BJ (cell line): ENCODE data around the gene OR5H6. TPM values are rescaled to one million over a fixed set of nuclear protein-coding genes. Genes with fewer than 3 reads are reported as not detected.

Experiments
- CTCF ChIA-PET: fragments of 350-600 bp; formaldehyde crosslinking; extraction: SDS; loops from one replicate; lab custom pipeline; 2021; ENCODE audit warnings: antibody characterized with exemption, inconsistent platforms; lab: Yijun Ruan, JAX
- POLR2A ChIA-PET: fragments of 300-600 bp; sonication (Branson Sonifier 250); formaldehyde crosslinking; extraction: SDS; loops from one replicate; lab custom pipeline; 2021; ENCODE audit warnings: antibody characterized with exemption; lab: Charles Lee
- DNase-seq: peaks from one replicate; pipeline ENCODE4 v3.0.0-alpha.2; 2011; ENCODE audit warnings: low read depth
- H3K27me3 ChIP-seq: 2 replicates; pipeline ENCODE4 v1.6.0; 2011; ENCODE audit warnings: low read length; ENCODE audit not compliant: control insufficient read depth, insufficient read depth
- H3K36me3 ChIP-seq: 2 replicates; pipeline ENCODE4 v1.5.1; 2011; ENCODE audit warnings: low read length; ENCODE audit not compliant: control insufficient read depth, insufficient read depth
- H3K4me3 ChIP-seq: 2 replicates; pipeline ENCODE4 v1.5.1; 2011; ENCODE audit warnings: low read depth, mild to moderate bottlenecking, control low read depth, low read length
- CTCF ChIP-seq: IDR thresholded peaks from 2 replicates; pipeline ENCODE4 v1.5.1; 2011; ENCODE audit warnings: low read depth, mild to moderate bottlenecking, control low read depth, inconsistent platforms, low read length, moderate library complexity; ENCODE audit not compliant: insufficient read depth
- polyA minus RNA-seq: library from RNA; depleted of rRNA, polyadenylated mRNA; stranded (reverse); fragments of >200 nt; gene quantifications from 2 replicates; pipeline ENCODE4 v1.2.3, GENCODE V29; 2011; rRNA and poly(A)+ RNA removed
- polyA plus RNA-seq: library from polyadenylated mRNA; depleted of rRNA; stranded (reverse); fragments of >200 nt; gene quantifications from 2 replicates; pipeline ENCODE4 v1.2.3, GENCODE V29; 2011; rRNA removed

The OR5H6 gene
- polyA plus RNA-seq (not detected in 2 replicates), polyA minus RNA-seq (not detected in 2 replicates)

GRCh38 chr3:98263944-98264343 is at the start of gene OR5H6:
Gene OR5H6, plus strand, starts transcription at chr3:98264244. Its CDS starts 89 bp downstream, at chr3:98264333.
- DNase-seq: no peak
- no peak for TF ChIP-seq CTCF
- ChIA-PET POLR2A (no interaction called here), CTCF (no interaction called here)
- H3K27me3 ChIP-seq: no peaks in the 10 kb centered on the region
- H3K4me3 ChIP-seq: no peak within 1 kb of the TSS
- no peaks in the 10 kb centered on the region for H3K36me3 ChIP-seq

GRCh38 chr3:98215051-98215450 is 49.0 kb upstream of the OR5H6 start:
- no peak for DNase-seq
- no peaks in the 10 kb centered on the region for H3K36me3 ChIP-seq
- ChIA-PET CTCF (no interaction called here), POLR2A (no interaction called here)
- H3K27me3 ChIP-seq: no peaks in the 10 kb centered on the region
- no peak for TF ChIP-seq CTCF
- H3K4me3 ChIP-seq: no peak overlapping the region

- no peak for DNase-seq
- no peak for TF ChIP-seq CTCF
- POLR2A ChIA-PET: no interaction called here
- Histone ChIP-seq H3K27me3 (no peaks in the 10 kb centered on the region), H3K4me3 (no peak overlapping the region), H3K36me3 (no peaks in the 10 kb centered on the region)
- CTCF ChIA-PET: no interaction called here
Measured at GRCh38 chr3:98223907-98224672, 40.0 kb upstream of the OR5H6 start.

GRCh38 chr3:98232489-98232888 is 31.6 kb upstream of the OR5H6 start:
- Histone ChIP-seq H3K36me3 (no peaks in the 10 kb centered on the region), H3K27me3 (no peaks in the 10 kb centered on the region), H3K4me3 (no peak overlapping the region)
- no peak for DNase-seq
- TF ChIP-seq CTCF: no peak
- ChIA-PET CTCF (no interaction called here), POLR2A (no interaction called here)

GRCh38 chr3:98233468-98233867 is 30.6 kb upstream of the OR5H6 start:
- Histone ChIP-seq H3K4me3 (no peak overlapping the region), H3K36me3 (no peaks in the 10 kb centered on the region), H3K27me3 (no peaks in the 10 kb centered on the region)
- ChIA-PET CTCF (no interaction called here), POLR2A (no interaction called here)
- no peak for TF ChIP-seq CTCF
- DNase-seq: no peak
